ENCODE results near the gene PRPSAP2.

Gene PRPSAP2

DNA sequence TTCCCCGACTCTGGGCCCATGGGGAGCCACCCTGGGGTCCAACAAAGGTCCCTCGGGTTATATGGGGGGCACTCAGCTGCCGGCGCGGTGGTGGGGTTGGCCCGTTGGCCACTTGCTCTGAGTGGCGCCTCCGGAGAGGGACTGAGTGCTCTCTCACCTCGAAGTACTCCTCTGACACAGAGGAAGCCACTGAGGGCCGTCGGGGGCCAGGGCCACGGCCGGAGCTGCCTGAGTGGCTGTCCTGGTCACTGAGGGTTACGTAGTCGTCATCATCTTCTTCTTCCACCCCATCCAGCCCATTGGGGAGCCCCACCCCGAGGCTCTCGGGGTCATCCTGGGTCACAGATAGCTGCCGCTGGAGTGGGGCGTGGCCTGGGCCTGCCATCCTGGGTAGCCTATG, 119.7 kb downstream of the PRPSAP2 start:
- in situ Hi-C loops (cut with MboI; ENCODE audit: low sequenced_read_pairs): no loop called here

DNA sequence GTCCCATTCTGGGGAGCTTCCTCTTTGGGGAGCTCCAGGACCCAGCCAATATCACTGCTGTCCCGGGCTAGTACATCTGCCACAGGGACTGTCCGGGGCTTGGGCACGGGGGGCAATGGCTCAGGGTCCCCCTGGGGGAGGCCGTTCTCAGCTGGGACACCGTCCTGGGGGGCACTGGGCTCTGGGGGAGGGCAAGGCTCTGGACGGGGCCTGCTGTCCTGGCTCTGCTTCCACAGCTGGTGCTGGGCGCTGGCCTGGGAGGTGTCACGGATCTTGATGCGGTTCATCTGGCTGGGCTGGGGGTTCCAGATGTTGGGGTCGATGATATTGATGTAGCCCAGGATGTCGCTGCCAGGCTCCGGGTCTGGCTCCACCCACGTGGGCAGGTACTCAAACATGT, 120.1 kb downstream of the PRPSAP2 start:
- in situ Hi-C loops (cut with MboI; ENCODE audit: low sequenced_read_pairs): no loop called here

DNA sequence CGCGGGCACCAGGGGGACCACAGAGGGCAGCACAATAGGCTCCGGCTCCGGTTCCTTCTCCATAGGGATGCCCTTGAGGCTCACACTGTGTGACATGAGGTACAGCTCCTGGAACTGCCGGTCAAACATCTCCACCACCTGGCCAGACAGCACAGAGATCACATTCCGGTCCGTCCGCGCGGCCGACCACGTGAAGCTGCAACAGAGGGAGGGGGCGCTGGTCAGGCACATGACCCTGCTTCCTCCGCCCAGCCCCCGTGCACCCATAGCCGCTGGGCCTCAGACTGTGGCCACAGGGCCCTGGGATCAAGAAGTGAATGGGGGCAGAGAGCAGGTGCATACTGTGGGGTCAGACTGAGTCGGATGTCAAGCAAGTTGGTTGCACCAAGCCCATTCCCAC, 120.7 kb downstream of the PRPSAP2 start:
- in situ Hi-C loops (cut with MboI; ENCODE audit: low sequenced_read_pairs): no loop called here

Data from HL-60/S4 treated with phorbol 12-myristate 13-acetate at 8.2 ng/mL for 4 days and 3 days (cell line).